ENCODE measurements around the gene STX2.

The STX2 gene

GRCh38 chr12:130828895-130829294, 10.2 kb downstream of the STX2 start:
- H3K9me3 Mint-ChIP-seq: no peaks in the 10 kb centered on the region
- no peak overlapping the region for H3K4me3 Mint-ChIP-seq
- H3K27ac Mint-ChIP-seq: no peak overlapping the region
- no peak for DNase-seq (ENCODE audit: low spot score in 2 of 2)
- peaks cover 11% of the 10 kb centered on the region for H3K36me3 Mint-ChIP-seq
- peaks cover 40% of the 10 kb centered on the region for H3K4me1 Mint-ChIP-seq
- ATAC-seq: no peak

GRCh38 chr12:130827432-130827831, 11.6 kb downstream of the STX2 start:
- DNase-seq (ENCODE audit: low spot score in 2 of 2) (no peak), ATAC-seq (no peak)
- H3K9me3 Mint-ChIP-seq: no peaks in the 10 kb centered on the region
- no peak overlapping the region for H3K4me3 Mint-ChIP-seq
- peaks cover 25% of the 10 kb centered on the region for H3K4me1 Mint-ChIP-seq
- no peak overlapping the region for H3K27ac Mint-ChIP-seq
- H3K36me3 Mint-ChIP-seq: peaks cover 20% of the 10 kb centered on the region

DNA sequence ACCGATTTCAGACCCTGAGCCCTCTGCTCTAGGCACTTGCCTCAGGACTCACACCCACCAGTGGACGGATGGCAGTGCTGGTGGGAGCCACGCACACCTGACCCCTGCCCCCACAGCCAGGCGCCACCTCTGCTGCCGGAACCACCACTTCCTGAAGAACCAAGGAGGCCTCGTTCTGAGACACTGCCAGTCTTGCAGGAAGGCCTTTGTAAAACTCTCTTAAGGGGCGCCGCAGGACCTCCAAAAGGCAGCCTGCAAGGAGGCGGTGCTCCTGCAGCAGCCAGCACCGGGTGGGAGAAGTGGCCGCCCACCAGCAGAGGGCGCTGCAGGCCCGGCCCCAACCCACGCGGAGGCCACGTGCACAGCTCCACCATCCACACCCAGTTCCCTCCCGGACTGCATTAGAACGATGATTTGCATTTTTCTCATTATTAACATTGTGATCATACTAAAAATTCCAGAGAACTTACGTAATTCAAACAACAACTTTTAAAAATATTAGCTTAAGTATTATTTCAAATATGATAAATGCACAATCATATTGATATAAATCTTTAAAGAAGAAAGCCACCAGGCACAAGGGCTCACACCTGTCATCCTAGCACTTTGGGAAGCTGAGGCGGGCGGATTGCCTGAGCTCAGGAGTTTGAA, 12.8 kb downstream of the STX2 start:
- DNase-seq (ENCODE audit: low spot score in 2 of 2) (peak; percentile 67 to 81), ATAC-seq (peak; percentile 92)
- Mint-ChIP-seq H3K4me3 (no peak overlapping the region), H3K4me1 (peaks cover 20% of the 10 kb centered on the region), H3K36me3 (peaks cover 20% of the 10 kb centered on the region), H3K27ac (no peak overlapping the region), H3K9me3 (no peaks in the 10 kb centered on the region)

- Mint-ChIP-seq H3K9me3 (no peaks in the 10 kb centered on the region), H3K4me3 (no peak overlapping the region), H3K4me1 (peaks cover 20% of the 10 kb centered on the region), H3K27ac (no peak overlapping the region), H3K36me3 (peaks cover 23% of the 10 kb centered on the region)
- DNase-seq (ENCODE audit: low spot score in 2 of 2) (no peak), ATAC-seq (no peak)
These were observed 13.3 kb downstream of the STX2 start for GRCh38 chr12:130825771-130826150.

- H3K36me3 Mint-ChIP-seq: peaks cover 29% of the 10 kb centered on the region
- H3K4me3 Mint-ChIP-seq: no peak overlapping the region
- H3K9me3 Mint-ChIP-seq: no peaks in the 10 kb centered on the region
- no peak overlapping the region for H3K27ac Mint-ChIP-seq
- ATAC-seq (no peak), DNase-seq (ENCODE audit: low spot score in 2 of 2) (no peak)
- peaks cover 6% of the 10 kb centered on the region for H3K4me1 Mint-ChIP-seq
These were observed 19.4 kb downstream of the STX2 start for GRCh38 chr12:130819681-130820080.

DNA sequence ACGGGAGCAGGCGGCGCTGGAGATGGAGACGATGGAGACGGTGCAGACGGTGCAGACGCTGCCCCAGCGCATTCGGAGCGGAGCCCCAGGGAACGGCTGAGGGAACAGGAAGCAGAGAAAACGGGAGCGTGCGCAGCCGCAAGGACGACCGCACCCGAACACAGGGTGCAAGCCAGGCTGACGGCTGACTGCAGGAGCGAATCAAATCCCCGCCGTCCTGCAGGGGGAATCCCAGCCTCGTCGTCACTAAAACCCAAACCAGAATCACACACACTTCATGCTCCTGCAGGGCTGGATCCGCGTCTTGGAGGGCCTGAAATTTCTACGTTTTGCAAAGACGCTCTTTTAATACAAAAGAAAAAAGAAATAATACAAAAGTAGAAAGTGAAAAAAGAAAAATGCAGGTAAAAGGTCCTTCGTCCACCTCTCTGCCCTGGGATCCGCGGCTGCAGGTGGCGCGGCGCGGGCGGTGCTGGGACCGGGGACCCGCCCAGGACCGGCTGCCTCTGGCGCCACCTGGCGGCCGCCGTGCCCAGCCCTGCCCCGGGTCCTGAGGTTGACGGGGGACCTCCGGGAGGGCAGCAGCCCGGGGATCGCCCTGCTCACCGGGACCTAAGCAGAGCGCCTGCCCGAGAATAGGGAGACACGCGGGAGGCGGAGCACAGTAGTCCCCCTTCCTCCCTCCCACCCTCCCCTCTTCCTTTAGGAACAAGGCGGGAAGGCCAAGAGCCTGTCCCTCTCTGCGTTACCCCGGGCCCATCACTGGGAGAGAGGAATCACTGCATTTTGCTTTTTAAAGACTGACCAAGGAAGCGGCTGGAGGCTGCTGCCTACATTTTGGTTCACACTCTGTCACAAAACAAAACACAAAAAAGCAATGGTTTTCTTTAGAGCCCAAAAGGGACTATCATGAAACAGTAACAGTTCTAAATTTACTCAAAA, 20.1 kb downstream of the STX2 start:
- peaks cover 6% of the 10 kb centered on the region for H3K4me1 Mint-ChIP-seq
- ATAC-seq (peak; percentile 96), DNase-seq (ENCODE audit: low spot score in 2 of 2) (peak; percentile 87)
- H3K9me3 Mint-ChIP-seq: no peaks in the 10 kb centered on the region
- H3K27ac Mint-ChIP-seq: no peak overlapping the region
- peak overlapping the region; percentile 88 for H3K4me3 Mint-ChIP-seq
- H3K36me3 Mint-ChIP-seq: peaks cover 29% of the 10 kb centered on the region

- H3K36me3 Mint-ChIP-seq: peaks cover 26% of the 10 kb centered on the region
- DNase-seq (ENCODE audit: low spot score in 2 of 2) (no peak), ATAC-seq (no peak)
- no peak overlapping the region for H3K27ac Mint-ChIP-seq
- H3K4me1 Mint-ChIP-seq: peaks cover 6% of the 10 kb centered on the region
- no peaks in the 10 kb centered on the region for H3K9me3 Mint-ChIP-seq
- H3K4me3 Mint-ChIP-seq: peak overlapping the region; percentile 88
These were observed 20.8 kb downstream of the STX2 start for GRCh38 chr12:130818272-130818634.

DNA sequence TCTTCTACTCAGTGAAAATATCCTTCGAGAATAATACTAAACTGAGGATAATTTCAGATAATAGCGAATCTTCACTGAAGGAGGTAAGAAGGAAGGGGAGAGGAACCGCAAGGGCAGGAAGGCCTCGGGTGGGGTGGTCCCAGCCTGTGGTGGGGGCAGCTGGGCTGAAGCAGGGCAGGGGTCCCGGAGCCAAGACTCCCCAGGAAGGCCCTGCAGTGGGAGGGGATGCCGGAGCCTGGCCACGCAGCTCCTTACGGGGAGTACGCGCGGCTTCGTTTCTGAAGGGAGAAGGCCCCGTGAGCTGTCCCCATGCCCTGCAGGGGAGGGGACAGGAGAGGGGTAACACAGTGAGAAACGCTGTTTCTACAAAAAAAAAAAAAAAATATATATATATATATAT, 21.2 kb downstream of the STX2 start:
- ATAC-seq (no peak), DNase-seq (ENCODE audit: low spot score in 2 of 2) (no peak)
- H3K27ac Mint-ChIP-seq: no peak overlapping the region
- H3K36me3 Mint-ChIP-seq: peaks cover 26% of the 10 kb centered on the region
- H3K4me1 Mint-ChIP-seq: peaks cover 6% of the 10 kb centered on the region
- peak overlapping the region; percentile 88 for H3K4me3 Mint-ChIP-seq
- no peaks in the 10 kb centered on the region for H3K9me3 Mint-ChIP-seq

DNA sequence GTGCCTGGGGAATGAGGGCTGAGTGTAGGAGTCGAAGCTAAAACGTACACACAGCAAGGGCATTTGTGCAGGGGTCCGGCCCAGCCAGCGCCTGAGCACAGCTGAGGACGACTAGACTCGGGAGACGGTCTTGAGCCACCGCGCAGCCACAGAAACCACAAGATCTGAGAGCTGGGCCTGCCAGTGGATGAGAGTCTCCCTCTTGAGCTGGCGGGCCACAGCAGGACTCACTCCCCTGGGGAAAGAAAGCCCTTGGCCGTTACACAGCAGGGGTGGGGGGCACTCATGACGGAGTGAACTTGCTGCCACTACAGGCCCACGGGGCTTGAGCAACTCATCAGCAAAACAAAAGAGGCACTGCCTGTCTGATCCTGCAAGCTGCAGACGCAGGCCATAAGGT, 23.0 kb downstream of the STX2 start:
- no peaks in the 10 kb centered on the region for H3K9me3 Mint-ChIP-seq
- H3K4me3 Mint-ChIP-seq: no peak overlapping the region
- no peak for ATAC-seq

DNA sequence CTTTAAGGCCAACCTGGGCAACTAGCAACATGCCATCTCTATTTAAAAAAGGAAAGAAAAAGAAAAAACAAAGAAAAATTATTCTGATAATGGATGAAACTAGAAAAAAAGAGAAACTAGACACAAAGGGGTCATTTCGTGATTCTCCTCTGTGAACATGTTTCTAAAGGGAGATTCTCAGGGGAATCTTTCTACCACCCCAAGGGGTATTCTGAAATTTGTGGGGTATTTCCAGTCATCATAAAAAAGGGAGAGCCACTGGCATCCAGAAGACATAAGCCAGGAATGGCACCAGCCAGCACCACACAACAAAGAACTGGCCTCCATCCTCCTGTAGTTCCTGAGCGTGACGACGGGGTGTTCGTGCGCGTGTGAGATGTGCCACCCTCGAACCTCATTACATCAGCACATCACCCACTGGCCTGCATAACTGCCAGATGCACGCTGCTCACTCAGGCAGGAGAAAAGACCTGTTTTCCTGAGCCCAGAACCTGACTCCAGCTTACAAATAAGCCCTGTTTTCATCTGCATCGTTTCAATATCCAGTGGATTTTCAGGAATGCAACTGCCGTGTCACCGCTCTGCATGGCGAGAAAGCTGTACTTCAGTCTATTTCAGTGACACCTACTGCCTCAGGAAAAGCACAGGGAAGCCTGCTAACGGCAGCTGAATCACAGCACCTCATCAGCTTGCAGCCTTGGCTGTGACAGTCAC, 23.9 kb downstream of the STX2 start:
- ATAC-seq (no peak), DNase-seq (ENCODE audit: low spot score in 2 of 2) (no peak)
- Mint-ChIP-seq H3K4me1 (peaks cover 6% of the 10 kb centered on the region), H3K4me3 (no peak overlapping the region), H3K36me3 (peaks cover 44% of the 10 kb centered on the region), H3K27ac (no peak overlapping the region), H3K9me3 (no peaks in the 10 kb centered on the region)

More for the DNA sequence above, 23.0 kb downstream of the STX2 start:
- DNase-seq (ENCODE audit: low spot score in 2 of 2): no peak
- peaks cover 40% of the 10 kb centered on the region for H3K36me3 Mint-ChIP-seq
- peaks cover 6% of the 10 kb centered on the region for H3K4me1 Mint-ChIP-seq
- no peak overlapping the region for H3K27ac Mint-ChIP-seq

- no peak overlapping the region for H3K27ac Mint-ChIP-seq
These were observed 25.1 kb downstream of the STX2 start for GRCh38 chr12:130813949-130814348.

DNA sequence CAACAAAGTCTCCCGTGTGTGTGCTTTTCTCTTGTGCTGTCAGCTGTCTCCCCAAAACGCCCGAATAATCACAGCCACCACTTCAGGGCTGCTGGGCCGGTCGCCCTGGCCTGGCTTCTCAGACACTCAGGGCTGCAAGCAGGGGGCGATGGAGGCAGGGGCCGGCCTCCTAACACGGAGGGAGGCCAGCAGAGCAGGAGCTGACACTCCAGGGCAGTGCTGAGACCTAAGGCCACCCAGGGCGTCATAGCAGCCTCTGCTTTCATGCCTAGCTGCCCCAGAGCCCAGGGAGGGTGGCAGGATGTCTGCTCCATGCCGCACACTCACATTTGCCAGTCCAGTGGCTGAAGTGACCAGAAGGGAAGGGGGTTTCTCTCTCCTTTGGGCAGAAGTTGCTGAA, 25.6 kb downstream of the STX2 start:
- Mint-ChIP-seq H3K4me3 (no peak overlapping the region), H3K9me3 (no peaks in the 10 kb centered on the region), H3K27ac (no peak overlapping the region), H3K4me1 (peaks cover 3% of the 10 kb centered on the region), H3K36me3 (peaks cover 55% of the 10 kb centered on the region)
- DNase-seq (ENCODE audit: low spot score in 2 of 2) (no peak), ATAC-seq (no peak)

More at GRCh38 chr12:130813949-130814348, 25.1 kb downstream of the STX2 start:
- Mint-ChIP-seq H3K4me3 (no peak overlapping the region), H3K36me3 (peaks cover 50% of the 10 kb centered on the region), H3K4me1 (peaks cover 6% of the 10 kb centered on the region), H3K9me3 (no peaks in the 10 kb centered on the region)
- ATAC-seq: no peak
- DNase-seq (ENCODE audit: low spot score in 2 of 2): no peak

DNA sequence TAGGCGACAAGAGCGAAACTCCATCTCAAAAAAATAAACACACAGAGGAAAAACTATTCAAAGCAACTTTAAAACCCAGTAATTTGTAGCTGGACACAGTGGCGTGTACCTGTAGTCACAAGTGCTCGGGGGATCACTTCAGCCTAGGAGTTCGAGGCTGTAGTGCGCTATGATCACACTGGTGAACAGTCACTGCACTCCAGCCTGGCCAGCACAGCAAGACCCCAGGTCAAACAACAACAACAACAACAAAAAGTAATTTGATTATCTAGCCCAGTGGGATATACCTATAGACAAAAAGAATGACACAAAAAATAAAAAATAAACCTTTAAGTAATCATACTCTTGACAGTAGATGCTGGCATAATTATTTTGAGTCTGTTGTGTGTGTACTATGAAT, 29.3 kb downstream of the STX2 start:
- no peak overlapping the region for H3K27ac Mint-ChIP-seq
- no peaks in the 10 kb centered on the region for H3K4me1 Mint-ChIP-seq
- peaks cover 78% of the 10 kb centered on the region for H3K36me3 Mint-ChIP-seq
- ATAC-seq (no peak), DNase-seq (ENCODE audit: low spot score in 2 of 2) (no peak)
- H3K9me3 Mint-ChIP-seq: no peaks in the 10 kb centered on the region
- no peak overlapping the region for H3K4me3 Mint-ChIP-seq

GRCh38 chr12:130807309-130807708, 31.7 kb downstream of the STX2 start:
- no peak overlapping the region for H3K4me3 Mint-ChIP-seq
- peaks cover 92% of the 10 kb centered on the region for H3K36me3 Mint-ChIP-seq
- H3K27ac Mint-ChIP-seq: no peak overlapping the region
- DNase-seq (ENCODE audit: low spot score in 2 of 2) (no peak), ATAC-seq (no peak)
- no peaks in the 10 kb centered on the region for H3K4me1 Mint-ChIP-seq
- no peaks in the 10 kb centered on the region for H3K9me3 Mint-ChIP-seq

DNA sequence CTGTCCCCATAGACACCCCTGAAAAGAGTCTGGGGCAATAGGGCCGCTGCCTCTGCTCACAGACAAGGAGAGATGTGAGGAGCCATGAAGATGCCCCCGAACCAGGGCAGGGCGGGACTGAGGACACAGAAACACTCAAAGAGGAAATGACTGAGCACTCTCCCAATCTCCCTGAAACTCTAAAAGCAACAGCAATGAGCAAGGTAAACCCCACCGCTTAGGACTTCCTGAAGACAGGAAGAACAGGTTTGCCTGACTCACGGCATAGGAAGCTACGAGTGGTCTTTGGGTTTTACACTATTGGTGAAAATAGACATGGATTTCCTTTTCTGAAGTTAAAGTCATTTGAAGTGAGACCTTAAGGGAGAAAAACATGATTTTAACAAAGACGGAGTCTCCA, 32.5 kb downstream of the STX2 start:
- no peak for ATAC-seq
- no peak for DNase-seq (ENCODE audit: low spot score in 2 of 2)
- peaks cover 87% of the 10 kb centered on the region for H3K36me3 Mint-ChIP-seq
- no peak overlapping the region for H3K27ac Mint-ChIP-seq
- no peak overlapping the region for H3K4me3 Mint-ChIP-seq
- no peaks in the 10 kb centered on the region for H3K9me3 Mint-ChIP-seq
- H3K4me1 Mint-ChIP-seq: no peaks in the 10 kb centered on the region
